ENCODE measurements around the gene DGLUCY.

The DGLUCY gene

GRCh38 chr14:91233936-91234790 is 120.3 kb downstream of the DGLUCY start:
- H3K4me1 ChIP-seq (ENCODE audit: control insufficient read depth in 5 of 5, insufficient read depth in 5 of 5, low read length in 5 of 5) = peaks cover 0 to 22% (median 0%) of the 10 kb centered on the region in 5 donors
- peaks cover 0 to 5% (median 0%) of the 10 kb centered on the region in 5 donors for H3K27me3 ChIP-seq (ENCODE audit: control insufficient read depth in 5 of 5, insufficient read depth in 4 of 5, low read length in 5 of 5)
- H3K9me3 ChIP-seq (ENCODE audit: control insufficient read depth in 5 of 5, low read length in 5 of 5) = peaks cover 0 to 11% (median 7%) of the 10 kb centered on the region in 5 donors
- peaks cover 0 to 4% (median 0%) of the 10 kb centered on the region in 5 donors for H3K36me3 ChIP-seq (ENCODE audit: control insufficient read depth in 5 of 5, insufficient read depth in 5 of 5, low read length in 5 of 5)
- peak overlapping the region in 1 of 5 donors; percentile 4 for H3K4me3 ChIP-seq (ENCODE audit: low read depth in 1 of 5, low read length in 5 of 5)
- no peak overlapping the region for H3K27ac ChIP-seq (ENCODE audit: low read depth, low read length)
- H3K9ac ChIP-seq (ENCODE audit: low read length in 5 of 5) = no peak overlapping the region

- no peak overlapping the region for H3K4me3 ChIP-seq (ENCODE audit: low read depth in 1 of 5, low read length in 5 of 5)
- H3K36me3 ChIP-seq (ENCODE audit: control insufficient read depth in 5 of 5, insufficient read depth in 5 of 5, low read length in 5 of 5) = peaks cover 0 to 4% (median 0%) of the 10 kb centered on the region in 5 donors
- H3K9ac ChIP-seq (ENCODE audit: low read length in 5 of 5) = no peak overlapping the region
- no peak overlapping the region for H3K27ac ChIP-seq (ENCODE audit: low read depth, low read length)
- H3K9me3 ChIP-seq (ENCODE audit: control insufficient read depth in 5 of 5, low read length in 5 of 5) = peaks cover 0 to 11% (median 7%) of the 10 kb centered on the region in 5 donors
- H3K4me1 ChIP-seq (ENCODE audit: control insufficient read depth in 5 of 5, insufficient read depth in 5 of 5, low read length in 5 of 5) = peaks cover 0 to 18% (median 0%) of the 10 kb centered on the region in 5 donors
- H3K27me3 ChIP-seq (ENCODE audit: control insufficient read depth in 5 of 5, insufficient read depth in 4 of 5, low read length in 5 of 5) = peaks cover 0 to 5% (median 0%) of the 10 kb centered on the region in 5 donors
Measured at GRCh38 chr14:91234791-91235114, 120.9 kb downstream of the DGLUCY start.

GRCh38 chr14:91235841-91236240 is 122.0 kb downstream of the DGLUCY start:
- peaks cover 0 to 4% (median 0%) of the 10 kb centered on the region in 5 donors for H3K36me3 ChIP-seq (ENCODE audit: control insufficient read depth in 5 of 5, insufficient read depth in 5 of 5, low read length in 5 of 5)
- peaks cover 0 to 10% (median 7%) of the 10 kb centered on the region in 5 donors for H3K9me3 ChIP-seq (ENCODE audit: control insufficient read depth in 5 of 5, low read length in 5 of 5)
- peaks cover 0 to 18% (median 0%) of the 10 kb centered on the region in 5 donors for H3K4me1 ChIP-seq (ENCODE audit: control insufficient read depth in 5 of 5, insufficient read depth in 5 of 5, low read length in 5 of 5)
- no peak overlapping the region for H3K9ac ChIP-seq (ENCODE audit: low read length in 5 of 5)
- no peak overlapping the region for H3K27ac ChIP-seq (ENCODE audit: low read depth, low read length)
- H3K27me3 ChIP-seq (ENCODE audit: control insufficient read depth in 5 of 5, insufficient read depth in 4 of 5, low read length in 5 of 5) = peaks cover 0 to 5% (median under 1%) of the 10 kb centered on the region in 5 donors
- no peak overlapping the region for H3K4me3 ChIP-seq (ENCODE audit: low read depth in 1 of 5, low read length in 5 of 5)

GRCh38 chr14:91237219-91237618 is 123.3 kb downstream of the DGLUCY start:
- Histone ChIP-seq H3K4me1 (ENCODE audit: control insufficient read depth in 5 of 5, insufficient read depth in 5 of 5, low read length in 5 of 5) (peaks cover 0 to 18% (median 0%) of the 10 kb centered on the region in 5 donors), H3K27ac (ENCODE audit: low read depth, low read length) (no peak overlapping the region), H3K27me3 (ENCODE audit: control insufficient read depth in 5 of 5, insufficient read depth in 4 of 5, low read length in 5 of 5) (peaks cover 0 to 5% (median 3%) of the 10 kb centered on the region in 5 donors), H3K9me3 (ENCODE audit: control insufficient read depth in 5 of 5, low read length in 5 of 5) (peaks cover 0 to 7% (median 3%) of the 10 kb centered on the region in 5 donors), H3K4me3 (ENCODE audit: low read depth in 1 of 5, low read length in 5 of 5) (no peak overlapping the region), H3K36me3 (ENCODE audit: control insufficient read depth in 5 of 5, insufficient read depth in 5 of 5, low read length in 5 of 5) (no peaks in the 10 kb centered on the region), H3K9ac (ENCODE audit: low read length in 5 of 5) (no peak overlapping the region)

GRCh38 chr14:91238085-91238484 is 124.2 kb downstream of the DGLUCY start:
- Histone ChIP-seq H3K36me3 (ENCODE audit: control insufficient read depth in 5 of 5, insufficient read depth in 5 of 5, low read length in 5 of 5) (no peaks in the 10 kb centered on the region), H3K27me3 (ENCODE audit: control insufficient read depth in 5 of 5, insufficient read depth in 4 of 5, low read length in 5 of 5) (peaks cover 2 to 6% (median 4%) of the 10 kb centered on the region in 5 donors), H3K4me1 (ENCODE audit: control insufficient read depth in 5 of 5, insufficient read depth in 5 of 5, low read length in 5 of 5) (peaks cover 0 to 13% (median 1%) of the 10 kb centered on the region in 5 donors), H3K27ac (ENCODE audit: low read depth, low read length) (no peak overlapping the region), H3K9me3 (ENCODE audit: control insufficient read depth in 5 of 5, low read length in 5 of 5) (peaks cover 0 to 7% (median 3%) of the 10 kb centered on the region in 5 donors), H3K4me3 (ENCODE audit: low read depth in 1 of 5, low read length in 5 of 5) (no peak overlapping the region), H3K9ac (ENCODE audit: low read length in 5 of 5) (no peak overlapping the region)

GRCh38 chr14:91238661-91239060 is 124.8 kb downstream of the DGLUCY start:
- Histone ChIP-seq H3K4me1 (ENCODE audit: control insufficient read depth in 5 of 5, insufficient read depth in 5 of 5, low read length in 5 of 5) (peaks cover 0 to 18% (median 7%) of the 10 kb centered on the region in 5 donors), H3K9me3 (ENCODE audit: control insufficient read depth in 5 of 5, low read length in 5 of 5) (peaks cover 0 to 7% (median 3%) of the 10 kb centered on the region in 5 donors), H3K9ac (ENCODE audit: low read length in 5 of 5) (no peak overlapping the region), H3K36me3 (ENCODE audit: control insufficient read depth in 5 of 5, insufficient read depth in 5 of 5, low read length in 5 of 5) (no peaks in the 10 kb centered on the region), H3K4me3 (ENCODE audit: low read depth in 1 of 5, low read length in 5 of 5) (no peak overlapping the region), H3K27ac (ENCODE audit: low read depth, low read length) (no peak overlapping the region), H3K27me3 (ENCODE audit: control insufficient read depth in 5 of 5, insufficient read depth in 4 of 5, low read length in 5 of 5) (peaks cover 2 to 6% (median 5%) of the 10 kb centered on the region in 5 donors)

- Histone ChIP-seq H3K27me3 (ENCODE audit: control insufficient read depth in 5 of 5, insufficient read depth in 4 of 5, low read length in 5 of 5) (peaks cover 4 to 11% (median 6%) of the 10 kb centered on the region in 5 donors), H3K36me3 (ENCODE audit: control insufficient read depth in 5 of 5, insufficient read depth in 5 of 5, low read length in 5 of 5) (no peaks in the 10 kb centered on the region), H3K9ac (ENCODE audit: low read length in 5 of 5) (no peak overlapping the region), H3K4me3 (ENCODE audit: low read depth in 1 of 5, low read length in 5 of 5) (peak overlapping the region in 1 of 5 donors; percentile 15), H3K4me1 (ENCODE audit: control insufficient read depth in 5 of 5, insufficient read depth in 5 of 5, low read length in 5 of 5) (peaks cover 0 to 27% (median 19%) of the 10 kb centered on the region in 5 donors), H3K27ac (ENCODE audit: low read depth, low read length) (no peak overlapping the region), H3K9me3 (ENCODE audit: control insufficient read depth in 5 of 5, low read length in 5 of 5) (no peaks in the 10 kb centered on the region)
Measured at GRCh38 chr14:91241863-91242262, 128.0 kb downstream of the DGLUCY start.

GRCh38 chr14:91242635-91243034 is 128.8 kb downstream of the DGLUCY start:
- no peak overlapping the region for H3K4me3 ChIP-seq (ENCODE audit: low read depth in 1 of 5, low read length in 5 of 5)
- H3K27me3 ChIP-seq (ENCODE audit: control insufficient read depth in 5 of 5, insufficient read depth in 4 of 5, low read length in 5 of 5) = peaks cover 4 to 11% (median 6%) of the 10 kb centered on the region in 5 donors
- H3K4me1 ChIP-seq (ENCODE audit: control insufficient read depth in 5 of 5, insufficient read depth in 5 of 5, low read length in 5 of 5) = peaks cover 0 to 27% (median 19%) of the 10 kb centered on the region in 5 donors
- H3K9ac ChIP-seq (ENCODE audit: low read length in 5 of 5) = no peak overlapping the region
- H3K9me3 ChIP-seq (ENCODE audit: control insufficient read depth in 5 of 5, low read length in 5 of 5) = peaks cover 0 to 3% (median 0%) of the 10 kb centered on the region in 5 donors
- H3K36me3 ChIP-seq (ENCODE audit: control insufficient read depth in 5 of 5, insufficient read depth in 5 of 5, low read length in 5 of 5) = no peaks in the 10 kb centered on the region
- H3K27ac ChIP-seq (ENCODE audit: low read depth, low read length) = no peak overlapping the region

- H3K9me3 ChIP-seq (ENCODE audit: control insufficient read depth in 5 of 5, low read length in 5 of 5) = peaks cover 0 to 3% (median 0%) of the 10 kb centered on the region in 5 donors
- H3K36me3 ChIP-seq (ENCODE audit: control insufficient read depth in 5 of 5, insufficient read depth in 5 of 5, low read length in 5 of 5) = no peaks in the 10 kb centered on the region
- peaks cover 4 to 11% (median 6%) of the 10 kb centered on the region in 5 donors for H3K27me3 ChIP-seq (ENCODE audit: control insufficient read depth in 5 of 5, insufficient read depth in 4 of 5, low read length in 5 of 5)
- no peak overlapping the region for H3K9ac ChIP-seq (ENCODE audit: low read length in 5 of 5)
- peak overlapping the region in 1 of 5 donors; percentile 18 for H3K4me3 ChIP-seq (ENCODE audit: low read depth in 1 of 5, low read length in 5 of 5)
- H3K4me1 ChIP-seq (ENCODE audit: control insufficient read depth in 5 of 5, insufficient read depth in 5 of 5, low read length in 5 of 5) = peaks cover 0 to 27% (median 19%) of the 10 kb centered on the region in 5 donors
- no peak overlapping the region for H3K27ac ChIP-seq (ENCODE audit: low read depth, low read length)
Measured at GRCh38 chr14:91243074-91243471, 129.2 kb downstream of the DGLUCY start.

- H3K4me3 ChIP-seq (ENCODE audit: low read depth in 1 of 5, low read length in 5 of 5) = peak within 1 kb of the TSS in 2 of 5 donors; percentile 6 to 18
- H3K27me3 ChIP-seq (ENCODE audit: control insufficient read depth in 5 of 5, insufficient read depth in 4 of 5, low read length in 5 of 5) = peaks cover 0 to 11% (median 4%) of the 10 kb centered on the region in 5 donors
- no peak within 1 kb of the TSS for H3K27ac ChIP-seq (ENCODE audit: low read depth, low read length)
- H3K4me1 ChIP-seq (ENCODE audit: control insufficient read depth in 5 of 5, insufficient read depth in 5 of 5, low read length in 5 of 5) = peaks cover 0 to 25% (median 19%) of the 10 kb centered on the region in 5 donors
- peaks cover 0 to 3% (median 0%) of the 10 kb centered on the region in 5 donors for H3K9me3 ChIP-seq (ENCODE audit: control insufficient read depth in 5 of 5, low read length in 5 of 5)
- no peak within 1 kb of the TSS for H3K9ac ChIP-seq (ENCODE audit: low read length in 5 of 5)
- no peaks in the 10 kb centered on the region for H3K36me3 ChIP-seq (ENCODE audit: control insufficient read depth in 5 of 5, insufficient read depth in 5 of 5, low read length in 5 of 5)
Measured at GRCh38 chr14:91244501-91244901, 130.6 kb downstream of the DGLUCY start, which contains the start of gene GPR68. TSS of gene GPR68 (minus strand) at chr14:91244704. CDS start at chr14:91235050, 9,654 bp downstream.

Data from subcutaneous abdominal adipose tissue (tissue), 5 donors.